Left cardiac atrium (tissue), 4 donors: Measurements from ENCODE around the gene GPR101. TPM values are rescaled to one million over a fixed set of nuclear protein-coding genes. Genes with fewer than 3 reads are reported as not detected.

Experiments used
- ATAC-seq, 2 donors: fragments of 200-7000 bp; cut with Tn5 transposase; one replicate each; pipeline ENCODE4 v1.9.1; 2020; ENCODE audit warnings: mild to moderate bottlenecking in 2 of 2, moderate library complexity in 2 of 2
- DNase-seq: peaks from one replicate; pipeline ENCODE4 v3.0.0-alpha.2; 2020
- intact Hi-C, 2 donors: fragments of 100-400 bp; cut with DNase I; formaldehyde crosslinking; loops; one replicate each; pipeline versions ENCODE4 v1.14.1 to v1.15.1; 2022 to 2023
- long read RNA-seq: library from polyadenylated mRNA; unstranded; transcript quantifications from one replicate; pipeline ENCODE4 v2.0.0, GENCODE V29; 2021
- total RNA-seq, 2 donors: library from RNA; stranded (reverse); fragmentation: NEBNext Ultra II Directional; extraction: Animal tissue kit (Norgen Biotek cat#: 25700); gene quantifications; one replicate each; pipeline ENCODE4 v1.2.1, GENCODE V29; 2021
- donor health status: DM: no; HTN: yes; CAD: no.
- donor health status: DM: no; HTN: yes; CAD: no; lungs with severe emphysema.
- donor health status: DM: yes; HTN: yes; CAD: no.
- donor health status: Dilated cardiomyopathy.

Gene GPR101, protein sequence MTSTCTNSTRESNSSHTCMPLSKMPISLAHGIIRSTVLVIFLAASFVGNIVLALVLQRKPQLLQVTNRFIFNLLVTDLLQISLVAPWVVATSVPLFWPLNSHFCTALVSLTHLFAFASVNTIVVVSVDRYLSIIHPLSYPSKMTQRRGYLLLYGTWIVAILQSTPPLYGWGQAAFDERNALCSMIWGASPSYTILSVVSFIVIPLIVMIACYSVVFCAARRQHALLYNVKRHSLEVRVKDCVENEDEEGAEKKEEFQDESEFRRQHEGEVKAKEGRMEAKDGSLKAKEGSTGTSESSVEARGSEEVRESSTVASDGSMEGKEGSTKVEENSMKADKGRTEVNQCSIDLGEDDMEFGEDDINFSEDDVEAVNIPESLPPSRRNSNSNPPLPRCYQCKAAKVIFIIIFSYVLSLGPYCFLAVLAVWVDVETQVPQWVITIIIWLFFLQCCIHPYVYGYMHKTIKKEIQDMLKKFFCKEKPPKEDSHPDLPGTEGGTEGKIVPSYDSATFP
- total RNA-seq = not detected
- long read RNA-seq = 0 reads

GRCh38 chrX:137033774-137034507 is at the start of gene GPR101:
GPR101 (minus strand) TSS chrX:137033995; CDS start chrX:137031674, 2,321 bp downstream.
- ATAC-seq (peak in 1 of 2 donors; percentile 23), DNase-seq (no peak)
- intact Hi-C loops = no loop called here

GRCh38 chrX:137081239-137081638 is 47.4 kb upstream of the GPR101 start:
- intact Hi-C loops = no loop called here
- DNase-seq (no peak), ATAC-seq (no peak)

GRCh38 chrX:137072396-137072795 is 38.6 kb upstream of the GPR101 start:
- intact Hi-C loops = no loop called here
- DNase-seq (no peak), ATAC-seq (no peak)

DNA sequence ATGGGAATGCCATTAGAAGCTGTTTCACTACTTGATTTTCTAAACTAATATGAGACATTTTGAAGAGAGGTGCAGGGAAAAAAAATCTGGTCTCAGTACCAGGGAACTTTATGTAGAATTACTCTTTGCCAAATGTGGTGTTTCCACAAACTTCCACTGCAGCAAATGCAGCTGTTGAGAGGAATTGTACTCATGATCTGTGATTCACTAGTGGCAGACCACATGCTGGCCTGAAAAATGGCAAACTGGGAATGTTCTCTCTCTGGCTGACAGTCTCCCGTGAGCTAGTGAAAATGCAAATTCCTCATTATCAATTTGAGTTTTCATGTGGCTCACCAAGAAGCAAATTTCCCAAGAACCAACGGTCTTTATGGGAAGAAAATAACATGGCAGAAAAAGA is 37.8 kb upstream of the GPR101 start:
- intact Hi-C loops = no loop called here
- no peak for DNase-seq
- ATAC-seq = no peak

GRCh38 chrX:137067147-137067546 is 33.4 kb upstream of the GPR101 start:
- DNase-seq = no peak
- ATAC-seq = no peak
- intact Hi-C loops = no loop called here

DNA sequence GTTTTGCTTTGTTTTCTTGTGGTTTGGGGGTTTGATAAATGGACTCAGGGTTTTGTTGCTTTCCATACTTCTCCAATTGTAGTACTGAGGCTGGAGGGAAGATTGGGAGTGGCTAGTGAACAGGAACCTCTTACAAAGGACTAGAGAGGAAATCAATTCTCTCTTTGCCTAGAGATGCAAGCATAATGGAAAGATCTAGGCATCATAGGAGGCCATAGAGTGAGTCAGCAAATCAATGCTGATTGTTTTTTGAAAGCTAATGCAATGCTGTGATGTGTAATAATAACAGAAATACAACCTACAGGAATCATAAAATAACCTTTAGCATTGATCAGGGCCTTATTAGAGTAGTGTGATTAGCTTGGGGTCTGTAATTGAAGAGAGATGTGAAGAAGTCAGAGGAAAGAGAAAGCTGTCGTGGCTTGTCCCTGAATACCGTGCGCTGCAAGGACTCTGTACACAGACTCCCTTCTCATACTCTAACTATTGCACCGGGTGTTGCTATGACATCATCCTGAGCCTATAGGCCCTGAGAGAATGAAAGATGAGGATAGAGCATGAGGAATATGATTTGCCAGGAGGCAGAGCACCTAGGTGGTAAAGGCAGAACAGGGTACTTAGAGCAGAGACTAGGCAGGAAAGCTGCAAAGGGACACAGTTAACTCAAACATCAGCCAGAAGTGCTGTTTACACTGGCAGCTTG is 29.3 kb upstream of the GPR101 start:
- ATAC-seq = no peak
- intact Hi-C loops = no loop called here
- DNase-seq = no peak

DNA sequence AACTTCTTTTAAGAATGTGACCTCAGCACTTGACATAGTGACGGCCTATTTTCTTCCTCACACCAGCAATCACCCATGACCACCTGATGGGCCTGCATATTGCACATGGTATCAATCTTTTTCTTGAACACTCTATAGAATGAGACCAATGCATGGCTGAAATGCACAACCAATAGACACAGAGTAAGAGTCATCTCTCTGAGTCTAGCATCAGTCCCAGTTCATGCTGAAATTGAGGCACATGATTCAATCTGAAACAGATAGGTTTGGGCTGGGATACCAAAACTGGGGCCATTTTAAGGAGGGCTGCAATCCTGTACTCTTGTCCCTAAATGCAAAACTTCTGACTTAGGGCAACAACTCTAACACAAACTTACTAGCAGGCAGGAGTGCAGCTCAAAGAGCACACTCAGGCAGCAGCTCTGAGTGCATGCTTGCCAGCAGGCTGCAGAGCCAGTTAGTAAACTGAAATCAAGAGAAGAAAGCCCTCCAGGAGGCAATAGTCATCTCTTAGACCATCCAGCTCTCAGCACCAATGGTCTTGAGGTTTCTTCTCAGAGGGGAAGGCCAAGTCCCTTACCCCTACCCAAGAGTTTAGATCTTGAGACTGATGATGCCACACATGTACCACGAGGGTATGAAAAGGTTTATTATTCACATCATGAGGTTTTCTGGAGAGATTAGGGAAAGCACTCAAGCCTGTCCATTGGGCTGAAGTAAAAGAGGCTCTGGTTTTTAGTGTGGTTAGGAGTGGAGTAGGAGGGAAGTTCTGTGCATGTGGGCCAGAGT is 24.7 kb upstream of the GPR101 start:
- intact Hi-C loops = loop anchor here in 1 of 2 donors (10.0 kb wide), 1 partner anchor 104 kb away; no protein-coding TSS in a partner anchor
- DNase-seq (no peak), ATAC-seq (no peak)

DNA sequence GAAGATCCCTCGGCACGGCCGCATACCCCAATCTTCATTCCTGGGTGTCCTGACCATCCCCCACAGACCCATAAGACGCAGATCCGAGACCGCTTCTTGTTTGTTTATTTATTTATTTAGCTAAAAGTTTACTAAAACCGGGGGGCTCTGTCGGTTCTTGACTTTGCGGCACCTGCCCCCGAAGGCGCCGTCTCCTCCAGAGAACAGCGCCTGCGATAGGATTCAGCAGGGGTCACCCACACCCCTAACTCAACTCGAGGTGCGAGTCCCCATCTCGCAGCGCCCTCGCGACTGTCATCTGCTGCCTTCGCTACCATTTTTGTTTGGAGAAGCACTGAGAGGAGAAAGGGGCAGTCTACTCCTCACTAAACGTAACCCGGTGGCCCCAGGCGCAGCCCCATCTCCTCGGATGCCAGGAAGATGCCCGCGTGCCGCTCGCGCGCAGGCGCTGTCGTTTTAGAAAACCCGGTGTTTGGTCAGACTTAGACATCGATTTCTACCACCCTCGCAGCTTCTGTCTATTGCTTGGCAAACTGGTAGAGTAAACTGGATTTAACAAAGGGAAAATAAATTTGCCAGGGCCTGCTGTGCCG is 18.9 kb upstream of the GPR101 start:
- peak in 1 of 2 donors; percentile 34 for ATAC-seq
- intact Hi-C loops = loop anchor here in 1 of 2 donors (10.0 kb wide), 1 partner anchor 98 kb away; no protein-coding TSS in a partner anchor

GRCh38 chrX:137051978-137052642 is 18.3 kb upstream of the GPR101 start:
- DNase-seq (peak; percentile 66), ATAC-seq (peak; percentile 87 to 95)
- intact Hi-C loops = loop anchor here in 1 of 2 donors (10.0 kb wide), 1 partner anchor 97 kb away; no protein-coding TSS in a partner anchor

More for the DNA sequence above, 18.9 kb upstream of the GPR101 start:
- DNase-seq = no peak

DNA sequence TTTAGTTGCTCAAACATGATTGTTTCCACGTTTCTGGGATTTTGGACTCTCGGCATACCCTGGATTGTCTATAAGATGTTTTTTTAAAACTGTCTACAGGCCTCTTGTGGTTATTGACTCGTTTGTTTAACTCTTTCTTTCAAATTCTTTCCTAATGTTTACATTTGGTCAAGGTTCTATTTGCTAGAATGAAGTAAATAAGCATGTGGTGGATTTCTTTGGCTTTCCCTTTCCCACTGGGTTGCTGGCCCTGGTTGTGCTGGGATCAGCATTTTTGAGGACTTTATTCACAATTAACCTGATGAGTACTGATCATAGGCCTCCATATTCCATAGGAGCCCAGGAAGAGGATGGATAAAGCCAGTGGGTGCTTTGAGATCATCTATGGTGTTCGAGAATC is 11.1 kb upstream of the GPR101 start:
- DNase-seq = no peak
- intact Hi-C loops = no loop called here

GRCh38 chrX:137043736-137044135 is 9.9 kb upstream of the GPR101 start:
- DNase-seq (no peak), ATAC-seq (no peak)
- intact Hi-C loops = no loop called here

More for the DNA sequence above, 11.1 kb upstream of the GPR101 start:
- no peak for ATAC-seq

GRCh38 chrX:137041329-137041728 is 7.5 kb upstream of the GPR101 start:
- intact Hi-C loops = no loop called here
- no peak for ATAC-seq
- DNase-seq = no peak

GRCh38 chrX:137040113-137040794 is 6.5 kb upstream of the GPR101 start:
- ATAC-seq (no peak), DNase-seq (no peak)
- intact Hi-C loops = no loop called here

GRCh38 chrX:137034508-137034872 is 695 bp upstream of the GPR101 start:
- intact Hi-C loops = no loop called here
- DNase-seq (no peak), ATAC-seq (no peak)

DNA sequence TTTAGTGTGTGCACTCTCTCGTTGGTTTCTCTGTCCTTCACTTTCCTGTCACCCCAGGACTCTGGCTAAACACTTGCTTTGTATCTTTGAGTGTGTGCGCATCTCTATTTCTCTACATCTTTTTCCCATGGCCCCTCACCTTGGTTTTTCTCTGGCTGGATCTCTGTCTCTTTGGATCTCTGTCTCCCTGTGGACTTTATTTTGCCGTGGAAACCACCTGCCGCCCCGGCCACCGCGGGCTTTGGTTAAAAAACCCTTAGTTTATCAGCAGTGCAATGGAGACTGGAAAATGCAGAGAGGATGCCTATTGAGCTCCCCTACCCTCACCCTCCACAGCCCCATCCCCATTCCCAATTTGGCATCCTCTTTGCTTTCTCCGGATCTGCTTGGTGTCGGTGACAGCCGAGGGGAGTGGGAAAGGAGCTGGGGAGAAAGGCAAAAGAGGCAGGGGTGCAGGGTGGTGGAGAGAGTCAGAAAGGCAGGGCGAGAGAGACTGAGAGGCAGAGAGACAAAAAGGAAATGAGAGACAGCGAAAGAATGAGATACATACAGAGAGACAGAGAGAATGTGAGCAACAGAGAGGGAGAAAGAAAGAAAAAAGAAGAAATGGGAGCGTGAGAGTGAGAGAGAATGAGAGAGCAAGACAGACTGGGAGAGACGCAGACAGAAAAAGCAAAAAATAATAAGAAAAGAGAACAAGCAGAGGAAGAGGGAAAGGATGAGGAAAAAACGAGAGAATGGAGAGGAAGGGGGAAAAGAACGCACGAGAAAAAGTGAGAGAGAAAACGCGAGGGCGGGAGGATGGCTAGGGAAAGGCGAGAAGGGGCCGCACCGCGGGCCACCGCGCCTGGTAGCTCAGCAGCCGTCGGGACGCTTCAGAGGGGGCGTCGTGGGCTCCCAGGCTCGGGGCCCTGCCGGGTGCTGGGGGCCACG is 688 bp downstream of the GPR101 start:
- DNase-seq (no peak), ATAC-seq (no peak)
- intact Hi-C loops = no loop called here

DNA sequence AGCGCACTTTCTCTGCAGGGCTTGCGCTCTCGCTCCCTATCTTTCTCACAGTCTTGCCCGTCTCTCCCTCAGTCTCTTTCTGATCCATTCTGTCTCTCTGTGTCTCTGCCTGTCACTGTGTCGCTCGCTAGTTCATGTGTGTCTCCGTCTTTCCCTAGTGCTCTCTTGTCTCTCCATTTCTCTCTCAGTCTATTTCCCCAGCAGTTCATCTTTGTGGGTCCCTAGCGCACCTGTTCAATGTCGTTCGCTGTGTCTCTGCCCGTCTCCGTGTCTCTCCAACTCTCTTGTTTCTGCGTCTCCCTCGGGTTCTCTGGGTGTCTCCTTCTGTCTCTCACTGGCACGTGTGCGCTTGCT is 1.5 kb downstream of the GPR101 start:
- ATAC-seq = no peak
- intact Hi-C loops = no loop called here
- DNase-seq = no peak
